Medulla oblongata (tissue), 1 donor: Measurements from ENCODE around the gene RMRP.

Experiments
- DNase-seq: peaks from one replicate; pipeline ENCODE4 v3.0.0-alpha.2; 2015; ENCODE audit errors: extremely low spot score

RMRP gene

DNA sequence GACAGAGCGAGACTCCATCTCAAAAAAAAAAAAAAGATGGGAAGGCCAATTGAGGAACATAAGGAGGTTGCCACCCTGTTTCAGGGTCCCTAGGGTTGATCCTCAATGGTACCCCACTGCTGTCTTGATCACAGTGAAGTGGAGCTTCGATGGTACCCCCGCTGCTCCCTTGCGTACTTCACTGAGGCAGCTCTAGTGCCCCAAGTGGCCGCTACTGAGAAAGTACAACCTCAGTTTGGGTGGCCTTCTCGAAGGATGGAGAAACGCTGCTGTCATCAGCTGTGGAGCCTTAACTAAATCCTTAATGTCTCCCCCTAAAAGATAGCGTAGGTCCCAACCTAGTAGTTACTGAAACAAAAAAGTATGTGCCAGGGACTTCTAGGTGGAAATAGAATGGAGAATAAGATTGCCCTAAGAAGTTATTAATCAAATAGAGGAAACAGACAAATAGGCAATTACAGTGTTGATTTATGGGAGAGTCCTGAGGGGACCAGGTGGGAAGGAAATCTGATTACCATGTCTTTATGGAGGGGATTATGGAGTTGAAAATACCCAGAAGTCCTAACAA lies 46.5 kb downstream of the RMRP start:
- DNase-seq, result peak; percentile 72

DNA sequence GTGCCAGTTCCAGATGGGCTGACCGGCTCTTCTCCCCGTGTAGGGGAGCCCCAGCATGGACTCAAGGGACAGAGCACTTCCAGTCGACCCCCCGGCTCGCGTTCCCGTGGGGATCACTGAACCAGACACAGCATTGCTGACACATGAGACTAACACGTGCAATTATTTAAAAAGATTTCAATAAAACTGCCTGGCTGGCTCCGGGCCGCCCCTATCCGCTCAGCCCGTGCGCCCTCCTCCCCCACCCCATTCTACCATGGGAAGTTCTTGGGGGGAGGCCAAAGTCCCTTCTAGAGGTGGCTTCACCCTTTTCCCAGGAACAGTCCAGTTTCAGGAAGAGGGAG lies 48.0 kb downstream of the RMRP start:
- DNase-seq, result no peak

DNA sequence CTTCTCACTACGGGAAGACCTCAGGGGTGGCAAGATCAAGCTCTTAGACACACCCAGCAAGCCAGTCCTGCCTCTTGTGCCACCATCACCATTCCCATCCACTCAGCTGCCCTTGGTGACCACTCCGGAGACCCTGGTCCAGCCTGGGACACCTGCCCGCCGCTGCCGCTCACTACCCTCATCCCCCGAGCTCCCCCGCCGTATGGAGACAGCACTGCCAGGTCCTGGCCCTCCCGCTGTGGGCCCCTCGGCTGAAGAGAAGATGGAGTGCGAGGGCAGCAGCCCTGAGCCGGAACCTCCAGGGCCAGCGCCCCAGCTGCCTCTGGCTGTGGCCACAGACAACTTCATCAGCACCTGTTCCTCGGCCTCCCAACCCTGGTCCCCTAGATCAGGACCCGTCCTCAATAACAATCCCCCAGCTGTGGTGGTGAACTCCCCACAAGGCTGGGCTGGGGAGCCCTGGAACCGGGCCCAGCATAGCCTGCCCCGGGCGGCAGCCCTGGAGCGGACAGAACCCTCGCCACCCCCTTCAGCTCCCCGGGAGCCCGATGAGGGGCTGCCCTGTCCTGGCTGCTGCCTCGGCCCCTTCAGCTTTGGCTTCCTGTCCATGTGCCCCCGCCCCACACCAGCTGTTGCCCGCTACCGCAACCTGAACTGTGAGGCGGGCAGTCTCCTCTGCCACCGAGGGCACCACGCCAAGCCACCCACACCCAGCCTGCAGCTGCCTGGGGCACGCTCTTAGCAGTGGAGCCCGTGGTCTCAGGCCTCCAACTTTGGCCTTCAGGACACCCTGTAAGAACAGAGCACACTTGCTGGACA lies 48.6 kb downstream of the RMRP start:
- no peak for DNase-seq

DNA sequence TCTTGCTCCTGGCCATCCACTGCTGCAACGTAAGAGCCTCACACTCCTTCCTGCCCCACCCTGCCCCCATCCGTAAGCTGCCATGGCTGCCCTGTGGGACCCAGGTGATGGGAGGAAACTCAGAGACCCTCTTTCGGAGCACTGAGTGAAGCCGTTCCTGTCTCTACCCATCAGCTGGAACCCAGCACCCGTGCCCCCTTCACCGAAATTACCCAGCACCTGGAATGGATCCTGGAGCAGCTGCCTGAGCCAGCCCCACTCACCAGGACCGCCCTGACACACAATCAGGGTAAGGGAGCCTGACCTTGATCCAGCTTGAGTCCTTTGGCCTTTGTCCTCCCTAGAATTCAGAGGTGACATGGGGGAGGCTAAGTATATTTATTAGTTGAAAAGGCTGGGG lies 49.6 kb downstream of the RMRP start:
- DNase-seq, result no peak
